Measurements from ENCODE around the gene PATL2.
"Not testable (repeated sequence)": the region's sequence is repeated elsewhere in the genome, so short reads cannot be mapped to it uniquely, and the experiment has no call there.

DNA sequence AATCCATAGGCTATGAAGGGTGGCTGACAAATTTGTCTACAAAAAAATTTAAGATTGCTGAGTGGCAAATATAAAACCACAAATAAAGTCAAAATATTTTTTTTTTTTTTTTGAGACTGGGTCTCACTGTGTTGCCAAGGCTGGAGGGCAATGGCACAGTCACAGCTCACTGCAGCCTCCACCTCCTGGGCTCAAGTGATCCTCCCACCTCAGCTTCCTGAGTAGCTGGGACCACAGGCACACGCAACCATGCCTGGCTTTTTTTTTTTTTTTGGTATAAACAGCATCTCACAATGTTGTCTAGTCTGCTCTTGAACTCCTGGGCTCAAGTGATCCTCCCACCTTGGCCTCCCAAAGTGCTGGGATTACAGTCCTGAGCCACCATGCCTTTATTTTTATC, 20.9 kb downstream of the PATL2 start:
- TF ChIP-seq, protein P1, sequence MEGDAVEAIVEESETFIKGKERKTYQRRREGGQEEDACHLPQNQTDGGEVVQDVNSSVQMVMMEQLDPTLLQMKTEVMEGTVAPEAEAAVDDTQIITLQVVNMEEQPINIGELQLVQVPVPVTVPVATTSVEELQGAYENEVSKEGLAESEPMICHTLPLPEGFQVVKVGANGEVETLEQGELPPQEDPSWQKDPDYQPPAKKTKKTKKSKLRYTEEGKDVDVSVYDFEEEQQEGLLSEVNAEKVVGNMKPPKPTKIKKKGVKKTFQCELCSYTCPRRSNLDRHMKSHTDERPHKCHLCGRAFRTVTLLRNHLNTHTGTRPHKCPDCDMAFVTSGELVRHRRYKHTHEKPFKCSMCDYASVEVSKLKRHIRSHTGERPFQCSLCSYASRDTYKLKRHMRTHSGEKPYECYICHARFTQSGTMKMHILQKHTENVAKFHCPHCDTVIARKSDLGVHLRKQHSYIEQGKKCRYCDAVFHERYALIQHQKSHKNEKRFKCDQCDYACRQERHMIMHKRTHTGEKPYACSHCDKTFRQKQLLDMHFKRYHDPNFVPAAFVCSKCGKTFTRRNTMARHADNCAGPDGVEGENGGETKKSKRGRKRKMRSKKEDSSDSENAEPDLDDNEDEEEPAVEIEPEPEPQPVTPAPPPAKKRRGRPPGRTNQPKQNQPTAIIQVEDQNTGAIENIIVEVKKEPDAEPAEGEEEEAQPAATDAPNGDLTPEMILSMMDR (IDR thresholded peaks at IDR 0.05; ENCODE audit: insufficient read depth, low read length), result not testable (repeated sequence)
- not testable (repeated sequence) for TF ChIP-seq POLR2AphosphoS5, GABPA (IDR thresholded peaks at IDR 0.05; ENCODE audit: low read depth)
- TF ChIP-seq, protein P2, sequence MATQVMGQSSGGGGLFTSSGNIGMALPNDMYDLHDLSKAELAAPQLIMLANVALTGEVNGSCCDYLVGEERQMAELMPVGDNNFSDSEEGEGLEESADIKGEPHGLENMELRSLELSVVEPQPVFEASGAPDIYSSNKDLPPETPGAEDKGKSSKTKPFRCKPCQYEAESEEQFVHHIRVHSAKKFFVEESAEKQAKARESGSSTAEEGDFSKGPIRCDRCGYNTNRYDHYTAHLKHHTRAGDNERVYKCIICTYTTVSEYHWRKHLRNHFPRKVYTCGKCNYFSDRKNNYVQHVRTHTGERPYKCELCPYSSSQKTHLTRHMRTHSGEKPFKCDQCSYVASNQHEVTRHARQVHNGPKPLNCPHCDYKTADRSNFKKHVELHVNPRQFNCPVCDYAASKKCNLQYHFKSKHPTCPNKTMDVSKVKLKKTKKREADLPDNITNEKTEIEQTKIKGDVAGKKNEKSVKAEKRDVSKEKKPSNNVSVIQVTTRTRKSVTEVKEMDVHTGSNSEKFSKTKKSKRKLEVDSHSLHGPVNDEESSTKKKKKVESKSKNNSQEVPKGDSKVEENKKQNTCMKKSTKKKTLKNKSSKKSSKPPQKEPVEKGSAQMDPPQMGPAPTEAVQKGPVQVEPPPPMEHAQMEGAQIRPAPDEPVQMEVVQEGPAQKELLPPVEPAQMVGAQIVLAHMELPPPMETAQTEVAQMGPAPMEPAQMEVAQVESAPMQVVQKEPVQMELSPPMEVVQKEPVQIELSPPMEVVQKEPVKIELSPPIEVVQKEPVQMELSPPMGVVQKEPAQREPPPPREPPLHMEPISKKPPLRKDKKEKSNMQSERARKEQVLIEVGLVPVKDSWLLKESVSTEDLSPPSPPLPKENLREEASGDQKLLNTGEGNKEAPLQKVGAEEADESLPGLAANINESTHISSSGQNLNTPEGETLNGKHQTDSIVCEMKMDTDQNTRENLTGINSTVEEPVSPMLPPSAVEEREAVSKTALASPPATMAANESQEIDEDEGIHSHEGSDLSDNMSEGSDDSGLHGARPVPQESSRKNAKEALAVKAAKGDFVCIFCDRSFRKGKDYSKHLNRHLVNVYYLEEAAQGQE (IDR thresholded peaks at IDR 0.05; ENCODE audit: insufficient replicate concordance, low read depth), result not testable (repeated sequence)
